ENCODE results near the gene CFAP74. TPM values are rescaled to one million over a fixed set of nuclear protein-coding genes. Genes with fewer than 3 reads are reported as not detected.

Gene CFAP74
- total RNA-seq, 1 experiment from 2014 or later = not detected

GRCh38 chr1:1972976-1973715, 30.4 kb downstream of the CFAP74 start:
- POLR2A ChIA-PET = no interaction called here
- intact Hi-C loops (cut with micrococcal nuclease) = no loop called here
- no peaks in the 10 kb centered on the region for H3K27me3 Mint-ChIP-seq (ENCODE audit: insufficient read depth, unreplicated experiment)
- BruUV-seq (replicated peaks) = no TSS peak
- no peak overlapping the region for H3K27ac Mint-ChIP-seq (ENCODE audit: low read depth, unreplicated experiment)
- no peaks in the 10 kb centered on the region for H3K36me3 Mint-ChIP-seq (ENCODE audit: insufficient read depth, unreplicated experiment)
- H3K4me3 Mint-ChIP-seq (ENCODE audit: unreplicated experiment) = no peak overlapping the region
- CTCF ChIA-PET = interaction anchor here (0.6 to 1.1 kb wide), 4 partner anchors 12 to 384 kb away, joined by 3 read pairs; no protein-coding TSS in a partner anchor
- H3K4me1 Mint-ChIP-seq (ENCODE audit: insufficient read depth, unreplicated experiment) = peaks cover under 1% of the 10 kb centered on the region
- H3K9me3 Mint-ChIP-seq (ENCODE audit: unreplicated experiment) = peaks cover 1% of the 10 kb centered on the region
- TF ChIP-seq CTCF (IDR thresholded peaks at IDR 0.05; ENCODE audit: unreplicated experiment) = no peak
- no peak for DNase-seq (ENCODE audit: unreplicated experiment)

GRCh38 chr1:1971688-1972087, 31.9 kb downstream of the CFAP74 start:
- ChIA-PET POLR2A (no interaction called here), CTCF (no interaction called here)
- H3K36me3 Mint-ChIP-seq (ENCODE audit: insufficient read depth, unreplicated experiment) = no peaks in the 10 kb centered on the region
- DNase-seq (ENCODE audit: unreplicated experiment) = no peak
- intact Hi-C loops (cut with micrococcal nuclease) = no loop called here
- H3K27me3 Mint-ChIP-seq (ENCODE audit: insufficient read depth, unreplicated experiment) = no peaks in the 10 kb centered on the region
- H3K4me1 Mint-ChIP-seq (ENCODE audit: insufficient read depth, unreplicated experiment) = peaks cover 8% of the 10 kb centered on the region
- H3K9me3 Mint-ChIP-seq (ENCODE audit: unreplicated experiment) = peaks cover 9% of the 10 kb centered on the region
- H3K4me3 Mint-ChIP-seq (ENCODE audit: unreplicated experiment) = no peak overlapping the region
- H3K27ac Mint-ChIP-seq (ENCODE audit: low read depth, unreplicated experiment) = no peak overlapping the region
- BruUV-seq (replicated peaks) = no TSS peak
- no peak for TF ChIP-seq CTCF (IDR thresholded peaks at IDR 0.05; ENCODE audit: unreplicated experiment)

- no peaks in the 10 kb centered on the region for H3K27me3 Mint-ChIP-seq (ENCODE audit: insufficient read depth, unreplicated experiment)
- BruUV-seq (replicated peaks) = no TSS peak
- H3K36me3 Mint-ChIP-seq (ENCODE audit: insufficient read depth, unreplicated experiment) = no peaks in the 10 kb centered on the region
- no peak overlapping the region for H3K27ac Mint-ChIP-seq (ENCODE audit: low read depth, unreplicated experiment)
- DNase-seq (ENCODE audit: unreplicated experiment) = no peak
- H3K4me3 Mint-ChIP-seq (ENCODE audit: unreplicated experiment) = no peak overlapping the region
- ChIA-PET POLR2A (no interaction called here), CTCF (no interaction called here)
- intact Hi-C loops (cut with micrococcal nuclease) = no loop called here
- peaks cover 8% of the 10 kb centered on the region for H3K4me1 Mint-ChIP-seq (ENCODE audit: insufficient read depth, unreplicated experiment)
- no peak for TF ChIP-seq CTCF (IDR thresholded peaks at IDR 0.05; ENCODE audit: unreplicated experiment)
- peaks cover 9% of the 10 kb centered on the region for H3K9me3 Mint-ChIP-seq (ENCODE audit: unreplicated experiment)
Observed at GRCh38 chr1:1971017-1971416, 32.6 kb downstream of the CFAP74 start.

GRCh38 chr1:1969953-1970716, 33.5 kb downstream of the CFAP74 start:
- intact Hi-C loops (cut with micrococcal nuclease) = no loop called here
- BruUV-seq (replicated peaks) = no TSS peak
- Mint-ChIP-seq H3K9me3 (ENCODE audit: unreplicated experiment) (peaks cover 9% of the 10 kb centered on the region), H3K27ac (ENCODE audit: low read depth, unreplicated experiment) (no peak overlapping the region), H3K4me1 (ENCODE audit: insufficient read depth, unreplicated experiment) (peaks cover 8% of the 10 kb centered on the region), H3K4me3 (ENCODE audit: unreplicated experiment) (no peak overlapping the region), H3K27me3 (ENCODE audit: insufficient read depth, unreplicated experiment) (no peaks in the 10 kb centered on the region), H3K36me3 (ENCODE audit: insufficient read depth, unreplicated experiment) (no peaks in the 10 kb centered on the region)
- ChIA-PET CTCF (no interaction called here), POLR2A (no interaction called here)
- DNase-seq (ENCODE audit: unreplicated experiment) = no peak
- TF ChIP-seq CTCF (IDR thresholded peaks at IDR 0.05; ENCODE audit: unreplicated experiment) = no peak

All from MCF 10A (cell line).